HCT116 (cell line): ENCODE measurements around the gene COL8A2. TPM values are rescaled to one million over a fixed set of nuclear protein-coding genes. Genes with fewer than 3 reads are reported as not detected.

Experiments
- ATAC-seq: fragments of 200-7000 bp; cut with Tn5 transposase; 2 replicates; pipeline ENCODE4 v1.9.1; 2020; ENCODE audit warnings: mild to moderate bottlenecking, moderate library complexity
- BruUV-seq: library from RNA; stranded (reverse); fragments of 400-500 nt; replicated peaks from 2 replicates; lab custom pipeline; 2021; lab: Mats Ljungman, UMichigan
- CTCF ChIA-PET: fragments of 300-600 bp; sonication (Branson Sonifier 250); formaldehyde crosslinking; loops from one replicate; lab custom pipeline; 2021; ENCODE audit warnings: antibody characterized with exemption; lab: Charles Lee
- POLR2A ChIA-PET: fragments of 300-600, 350-600 bp; sonication (Branson Sonifier 250); formaldehyde crosslinking; loops from one replicate; lab custom pipeline; 2021; ENCODE audit warnings: antibody characterized with exemption; lab: Charles Lee
- RAD21 ChIA-PET, 2 experiments: fragments of 300-600 bp; sonication (Branson Sonifier 250); formaldehyde crosslinking; loops; one replicate each; lab custom pipeline; 2023; ENCODE audit warnings: low total read pairs in 2 of 2; ENCODE audit not compliant: uncharacterized antibody in 2 of 2, unreplicated experiment in 2 of 2, low non-redundant PET in 1 of 2; lab: Charles Lee
- DNase-seq: peaks from one replicate; pipeline ENCODE4 v3.0.0-alpha.2; 2010; ENCODE audit warnings: low read depth, low spot score
- H2AFZ ChIP-seq: fragments of 200-600 bp; shearing (Covaris generic), sonication (generic); 2 replicates; pipeline ENCODE4 v1.6.1; 2017; ENCODE audit warnings: low read depth, mixed run types, mixed read lengths, antibody characterized with exemption, low read length; ENCODE audit not compliant: poor library complexity, severe bottlenecking
- H3K27ac ChIP-seq: 2 replicates; pipeline ENCODE4 v1.5.1; 2012; ENCODE audit warnings: low read depth, low read length
- H3K27me3 ChIP-seq: fragments of 200-600 bp; sonication (generic); 2 replicates; pipeline ENCODE4 v1.6.1; 2016; ENCODE audit warnings: mixed run types, low read length, mixed read lengths; ENCODE audit not compliant: insufficient read depth
- H3K36me3 ChIP-seq, 2 experiments: fragments of 200-500 bp in 1 of 2; fragments of 200-600 bp in 1 of 2; sonication (Bioruptor generic) in 1 of 2; sonication (generic) in 1 of 2; 2 replicates each; pipeline versions ENCODE4 v1.5.1 to v1.6.1; 2014 to 2016; ENCODE audit warnings: low read length in 2 of 2, inconsistent platforms in 1 of 2, mixed read lengths in 1 of 2, mixed run types in 1 of 2; ENCODE audit not compliant: insufficient read depth in 2 of 2, control insufficient read depth in 1 of 2
- H3K4me1 ChIP-seq, 2 experiments: fragments of 200-600 bp in 1 of 2; sonication (generic) in 1 of 2; 2 replicates each; pipeline versions ENCODE4 v1.5.1 to v1.6.1; 2012 to 2017; ENCODE audit warnings: low read length in 2 of 2, inconsistent platforms in 1 of 2, mild to moderate bottlenecking in 1 of 2, mixed read lengths in 1 of 2, mixed run types in 1 of 2, moderate library complexity in 1 of 2; ENCODE audit not compliant: insufficient read depth in 2 of 2, control insufficient read depth in 1 of 2
- H3K4me2 ChIP-seq: fragments of 200-600 bp; sonication (generic); 2 replicates; pipeline ENCODE4 v1.6.1; 2017; ENCODE audit warnings: mixed run types, low read length, mixed read lengths
- H3K4me3 ChIP-seq, 2 experiments: fragments of 200-600 bp in 1 of 2; sonication (generic) in 1 of 2; replicated peaks in 1 of 2; 2 replicates each; pipeline ENCODE4 v1.5.1; 2011 to 2016; ENCODE audit warnings: low read length in 2 of 2, control low read depth in 1 of 2, low read depth in 1 of 2, mild to moderate bottlenecking in 1 of 2, mixed read lengths in 1 of 2, mixed run types in 1 of 2
- H3K79me2 ChIP-seq: fragments of 200-600 bp; sonication (generic); 2 replicates; pipeline ENCODE4 v1.6.1; 2017; ENCODE audit warnings: mild to moderate bottlenecking, mixed run types, low read length, moderate library complexity, mixed read lengths; ENCODE audit not compliant: insufficient read depth
- H3K9ac ChIP-seq: fragments of 200-600 bp; sonication (generic); 2 replicates; pipeline ENCODE4 v1.6.1; 2016; ENCODE audit warnings: low read length, mixed read lengths
- H3K9me2 ChIP-seq: fragments of 200-600 bp; sonication (generic), shearing (Covaris generic); 2 replicates; pipeline ENCODE4 v1.6.1; 2017; ENCODE audit warnings: mixed run types, mild to moderate bottlenecking, moderate library complexity; ENCODE audit not compliant: insufficient read depth
- H3K9me3 ChIP-seq, 2 experiments: fragments of 200-500 bp in 1 of 2; fragments of 200-600 bp in 1 of 2; sonication (Bioruptor generic) in 1 of 2; sonication (generic) in 1 of 2; 2 replicates each; pipeline ENCODE4 v1.6.1; 2014 to 2017; ENCODE audit warnings: low read length in 2 of 2, mixed read lengths in 2 of 2, inconsistent platforms in 1 of 2, low read depth in 1 of 2, mild to moderate bottlenecking in 1 of 2, mixed run types in 1 of 2, moderate library complexity in 1 of 2; ENCODE audit not compliant: control insufficient read depth in 1 of 2, insufficient read depth in 1 of 2
- H4K20me1 ChIP-seq: fragments of 200-600 bp; sonication (generic), shearing (Covaris generic); 2 replicates; pipeline ENCODE4 v1.6.1; 2017; ENCODE audit warnings: mixed run types, mild to moderate bottlenecking, moderate library complexity; ENCODE audit not compliant: insufficient read depth
- CEBPB ChIP-seq: IDR thresholded peaks from 2 replicates; pipeline ENCODE4 v1.6.1; 2012; ENCODE audit warnings: low read depth
- CTCF ChIP-seq, 3 experiments: fragments of 200-600 bp in 1 of 3; sonication (generic) in 1 of 3; IDR thresholded peaks in 2 of 3; conservative IDR thresholded peaks in 1 of 3; 2 replicates each; pipeline ENCODE4 v1.5.1; 2012 to 2017; ENCODE audit warnings: low read depth in 2 of 3, low read length in 2 of 3, antibody characterized with exemption in 1 of 3, borderline replicate concordance in 1 of 3, control low read depth in 1 of 3, mild to moderate bottlenecking in 1 of 3, mixed read lengths in 1 of 3, mixed run types in 1 of 3, moderate library complexity in 1 of 3; ENCODE audit not compliant: insufficient read depth in 1 of 3
- EGR1 ChIP-seq: IDR thresholded peaks from 2 replicates; pipeline ENCODE4 v1.6.1; 2012; ENCODE audit warnings: low read depth
- ELF1 ChIP-seq: IDR thresholded peaks from 2 replicates; pipeline ENCODE4 v1.6.1; 2012; ENCODE audit warnings: low read depth, borderline replicate concordance
- EZH2 ChIP-seq: fragments of 200-600 bp; sonication (generic); IDR thresholded peaks from 2 replicates; pipeline ENCODE4 v1.6.1; 2017; ENCODE audit warnings: antibody characterized with exemption, mixed run types
- EZH2phosphoT487 ChIP-seq: fragments of 200-600 bp; IDR thresholded peaks from 2 replicates; pipeline ENCODE4 v1.6.1; 2018; ENCODE audit warnings: antibody characterized with exemption, borderline replicate concordance
- FOSL1 ChIP-seq: IDR thresholded peaks from 2 replicates; pipeline ENCODE4 v1.6.1; 2012; ENCODE audit warnings: low read depth
- POLR2A ChIP-seq: IDR thresholded peaks from 2 replicates; pipeline ENCODE4 v1.7.0; 2011; ENCODE audit warnings: borderline replicate concordance; ENCODE audit not compliant: insufficient read depth, insufficient read length; ENCODE audit errors: extremely low read depth
- POLR2AphosphoS5 ChIP-seq: IDR thresholded peaks from 2 replicates; pipeline ENCODE4 v1.6.1; 2011; ENCODE audit warnings: mild to moderate bottlenecking, low read depth, low read length, moderate library complexity
- REST ChIP-seq: IDR thresholded peaks from 2 replicates; pipeline ENCODE4 v1.6.1; 2012; ENCODE audit warnings: low read depth
- SRF ChIP-seq: IDR thresholded peaks from 2 replicates; pipeline ENCODE4 v1.6.1; 2012; ENCODE audit warnings: low read depth
- TCF7L2 ChIP-seq: IDR thresholded peaks from 2 replicates; pipeline ENCODE4 v1.7.0; 2011; ENCODE audit warnings: borderline replicate concordance, inconsistent platforms; ENCODE audit not compliant: insufficient read depth, insufficient read length; ENCODE audit errors: extremely low read depth
- YY1 ChIP-seq: IDR thresholded peaks from 2 replicates; pipeline ENCODE4 v1.6.1; 2011; ENCODE audit warnings: low read length, low read depth, moderate library complexity, mild to moderate bottlenecking; ENCODE audit not compliant: insufficient replicate concordance; ENCODE audit errors: extremely low read depth
- ZBTB33 ChIP-seq: IDR thresholded peaks from 2 replicates; pipeline ENCODE4 v1.6.1; 2011; ENCODE audit warnings: mild to moderate bottlenecking, low read length, moderate library complexity; ENCODE audit not compliant: insufficient replicate concordance; ENCODE audit errors: extremely low read depth
- ZFX ChIP-seq: fragments of 450-650 bp; IDR thresholded peaks from 2 replicates; pipeline ENCODE4 v1.6.1; 2017
- intact Hi-C: fragments of 100-400 bp; cut with micrococcal nuclease; formaldehyde crosslinking; loops from 2 replicates; pipeline ENCODE4 v1.10.0; 2022
- total RNA-seq: library from RNA; stranded (reverse); gene quantifications from one replicate; pipeline ENCODE4 v1.2.1, GENCODE V29; 2021; ENCODE audit not compliant: unreplicated experiment

Gene COL8A2
- total RNA-seq, 1 experiment from 2014 or later, result 0.05 TPM

GRCh38 chr1:36111151-36111550, 13.9 kb downstream of the COL8A2 start (continued):
- TF ChIP-seq REST (no peak), ZBTB33 (no peak), FOSL1 (no peak), SRF (no peak), EZH2phosphoT487 (no peak), ZFX (no peak), YY1 (no peak)

GRCh38 chr1:36109041-36109679, 15.9 kb downstream of the COL8A2 start:
- Histone ChIP-seq H3K9me3 (no peaks in the 10 kb centered on the region), H3K79me2 (no peaks in the 10 kb centered on the region), H3K27me3 (no peaks in the 10 kb centered on the region), H3K36me3 (no peaks in the 10 kb centered on the region), H4K20me1 (no peaks in the 10 kb centered on the region), H3K9me2 (no peaks in the 10 kb centered on the region), H3K4me1 (peaks cover 2 to 9% of the 10 kb centered on the region in 2 experiments; a peak in 3 of 4 replicates), H3K27ac (no peak overlapping the region), H3K4me3 (no peak overlapping the region), H3K4me2 (peak overlapping the region; percentile 32), H3K9ac (no peak overlapping the region), H2AFZ (no peak overlapping the region)
- ATAC-seq (peak; percentile 66), DNase-seq (no peak)
- no TSS peak for BruUV-seq
- RAD21 ChIA-PET, result no interaction called here
- TF ChIP-seq SRF (no peak), EGR1 (no peak), YY1 (no peak), TCF7L2 (no peak), ELF1 (no peak), POLR2A (no peak), CEBPB (no peak), CTCF (IDR thresholded peaks at IDR 0.05 in 2 of 3, conservative IDR thresholded peaks at IDR 0.05 in 1 of 3; ENCODE audit: borderline replicate concordance in 1 of 3, insufficient read depth in 1 of 3, low read depth in 2 of 3, low read length in 2 of 3) (no peak), POLR2AphosphoS5 (no peak), EZH2 (no peak)
- POLR2A ChIA-PET, result interaction anchor here (0.7 kb wide), 1 partner anchor 36 kb away, joined by 3 read pairs; no protein-coding TSS in a partner anchor
- intact Hi-C loops, result loop anchor here (10.0 kb wide), 1 partner anchor 446 kb away; no protein-coding TSS in a partner anchor
- CTCF ChIA-PET, result interaction anchor here (1.2 kb wide), 1 partner anchor 26 kb away, joined by 6 read pairs; no protein-coding TSS in a partner anchor
